K562 (cell line): ENCODE measurements around the gene BZW1. TPM values are rescaled to one million over a fixed set of nuclear protein-coding genes. Genes with fewer than 3 reads are reported as not detected.

Source experiments
- ATF1 ChIP-seq, 2 experiments: fragments of 450-650 bp in 1 of 2; IDR thresholded peaks; 2 replicates each; pipeline ENCODE4 v1.6.1; 2016; ENCODE audit warnings: missing compliant biosample characterization in 1 of 2, missing genetic modification characterization in 1 of 2
- CBX5 ChIP-seq: IDR thresholded peaks from 2 replicates; pipeline ENCODE4 v1.6.1; 2014; ENCODE audit warnings: low read depth, borderline replicate concordance
- CHD2 ChIP-seq: IDR thresholded peaks from 2 replicates; pipeline ENCODE4 v1.6.1; 2011; ENCODE audit warnings: low read depth, low read length
- ELF2 ChIP-seq: fragments of 250-450 bp; sonication (Bioruptor Pico); IDR thresholded peaks from 2 replicates; pipeline ENCODE4 v1.5.0; 2021; ENCODE audit warnings: mild to moderate bottlenecking
- FIP1L1 ChIP-seq: fragments of 200-400 bp; formaldehyde crosslinking; IDR thresholded peaks from 2 replicates; pipeline ENCODE4 v1.6.1; 2018; ENCODE audit warnings: mild to moderate bottlenecking, low read depth, low read length; ENCODE audit not compliant: poor library complexity, severe bottlenecking
- HNRNPH1 ChIP-seq: fragments of 200-400 bp; formaldehyde crosslinking; optimal IDR thresholded peaks from 2 replicates; pipeline ENCODE3; 2017; ENCODE audit warnings: low read depth, mild to moderate bottlenecking, low read length, moderate library complexity
- KDM1A ChIP-seq, 2 experiments: fragments of 450-650 bp; IDR thresholded peaks; 2 replicates each; pipeline ENCODE4 v1.6.1; 2016; ENCODE audit warnings: mild to moderate bottlenecking in 2 of 2
- PPARD ChIP-seq: fragments of 250-450 bp; sonication (Bioruptor Pico); IDR thresholded peaks from 2 replicates; pipeline ENCODE4 v1.8.0; 2022; ENCODE audit warnings: inconsistent platforms, mild to moderate bottlenecking, moderate library complexity
- PRPF4 ChIP-seq: fragments of 200-400 bp; formaldehyde crosslinking; IDR thresholded peaks from one replicate; pipeline ENCODE4 v1.6.1; 2017; ENCODE audit warnings: low read length, low read depth, mild to moderate bottlenecking; ENCODE audit not compliant: insufficient read depth, poor library complexity, severe bottlenecking
- RBM34 ChIP-seq: fragments of 200-400 bp; formaldehyde crosslinking; IDR thresholded peaks from 2 replicates; pipeline ENCODE4 v1.6.1; 2018; ENCODE audit warnings: low read length, borderline replicate concordance; ENCODE audit not compliant: insufficient read depth
- RFX1 ChIP-seq: fragments of 450-650 bp; IDR thresholded peaks from 2 replicates; pipeline ENCODE4 v1.6.1; 2016; ENCODE audit warnings: mild to moderate bottlenecking, moderate library complexity
- TGIF2 ChIP-seq: sonication (generic); formaldehyde crosslinking; IDR thresholded peaks from 2 replicates; pipeline ENCODE4 v1.8.1; 2022; ENCODE audit warnings: mild to moderate bottlenecking, missing genetic modification reagents, moderate library complexity
- ZFP36 ChIP-seq: fragments of 150-350 bp; IDR thresholded peaks from 2 replicates; pipeline ENCODE4 v1.6.1; 2018; ENCODE audit warnings: low read length, low read depth; ENCODE audit not compliant: partially characterized antibody
- ZNF184 ChIP-seq: sonication (generic); formaldehyde crosslinking; IDR thresholded peaks from 2 replicates; pipeline ENCODE4 v1.5.0; 2020; ENCODE audit warnings: missing genetic modification reagents
- polyA plus RNA-seq, 8 experiments: library from polyadenylated mRNA; depleted of rRNA in 4 of 8; stranded (reverse) in 5 of 8; unstranded in 3 of 8; fragments of >200 nt; fragmentation: Nextera tagmentation in 2 of 8; fragmentation: Illumina TruSeq in 1 of 8; extraction: Ambion mirVana in 2 of 8; extraction: Trizol in 1 of 8; gene quantifications; 2 replicates each; pipeline versions ENCODE4 v1.2.1 to v1.2.3, GENCODE V29; 2011 to 2014; ENCODE audit warnings: inconsistent platforms in 1 of 8, missing spikeins in 1 of 8
- total RNA-seq, 7 experiments: library from RNA; depleted of rRNA in 6 of 7; stranded (reverse); fragments of >200 nt in 6 of 7; fragmentation: Illumina TruSeq in 2 of 7; extraction: Trizol in 2 of 7; gene quantifications; 2 replicates each; pipeline versions ENCODE4 v1.2.1 to v1.2.3, GENCODE V29; 2011 to 2021; ENCODE audit warnings: low replicate concordance in 1 of 7
- TF ChIP-seq, protein P1 (sequence below): IDR thresholded peaks from 3 replicates; pipeline ENCODE4 v1.6.1; 2011; ENCODE audit warnings: borderline replicate concordance, mild to moderate bottlenecking; ENCODE audit not compliant: insufficient read length, insufficient read depth
- TF ChIP-seq, protein P2 (sequence below), 2 experiments: fragments of 250-450 bp in 1 of 2; fragments of 450-650 bp in 1 of 2; sonication (Bioruptor Pico) in 1 of 2; IDR thresholded peaks; 2 replicates each; pipeline versions ENCODE4 v1.6.1 to v1.8.0; 2016 to 2021; ENCODE audit warnings: mild to moderate bottlenecking in 2 of 2, moderate library complexity in 2 of 2, missing compliant biosample characterization in 1 of 2, missing genetic modification characterization in 1 of 2
- TF ChIP-seq, protein P3 (sequence below): sonication (generic); formaldehyde crosslinking; IDR thresholded peaks from 2 replicates; pipeline ENCODE4 v1.9.0; 2022; ENCODE audit warnings: mild to moderate bottlenecking, missing genetic modification reagents
- TF ChIP-seq, protein P4 (sequence below): fragments of 450-650 bp; IDR thresholded peaks from 2 replicates; pipeline ENCODE4 v1.6.1; 2016; ENCODE audit warnings: mild to moderate bottlenecking
- TF ChIP-seq, protein P5 (sequence below): sonication (generic); formaldehyde crosslinking; IDR thresholded peaks from 2 replicates; pipeline ENCODE4 v1.8.1; 2023; ENCODE audit warnings: mild to moderate bottlenecking, missing genetic modification reagents

Gene BZW1
- total and polyA plus RNA-seq, 9 of the 15 experiments (the other 6 are each of a cell fraction or from before 2014, with no cell fraction given), result 110 to 244 (median 198) TPM

DNA sequence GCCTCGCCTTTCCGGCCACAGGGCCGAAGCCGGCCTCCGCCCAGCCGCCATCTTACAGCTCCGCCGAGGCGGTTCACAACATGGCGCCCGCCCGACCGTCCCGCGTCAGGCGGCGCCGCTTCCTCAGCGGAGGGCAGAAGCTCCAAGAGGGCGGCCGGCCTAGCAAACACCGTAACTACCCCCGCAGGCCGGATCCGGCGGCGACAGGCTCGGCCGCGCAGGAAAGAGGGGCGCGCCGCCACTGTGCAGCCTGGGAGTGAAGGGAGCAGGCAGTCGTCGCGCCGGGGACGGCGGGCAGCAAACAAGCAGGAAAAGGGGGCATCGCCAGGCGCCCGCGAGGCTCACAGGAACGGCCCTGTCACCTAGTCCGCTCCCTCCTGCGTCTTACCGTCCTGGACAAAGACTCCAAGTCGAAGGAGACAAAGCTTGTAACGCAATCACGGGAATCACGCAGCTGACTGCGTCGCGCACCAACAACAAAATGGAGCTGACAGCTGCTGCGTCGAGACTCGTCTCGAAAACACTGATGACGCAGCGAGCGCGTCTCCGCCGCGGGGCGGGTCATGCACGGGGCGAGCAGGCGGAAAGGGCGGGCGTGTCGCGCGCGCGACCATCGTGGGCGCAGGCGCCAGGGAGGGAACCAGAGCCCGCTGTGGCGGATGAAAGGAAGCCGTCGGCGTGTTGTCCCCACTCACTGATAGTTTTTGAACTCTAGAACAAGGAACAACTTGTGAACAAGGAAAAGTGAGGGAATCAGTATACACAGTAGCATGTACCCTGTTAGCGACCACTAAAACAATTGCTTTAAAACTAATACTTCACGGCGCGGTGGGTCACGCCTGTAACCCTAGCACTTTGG, 52.7 kb downstream of the BZW1 start, which contains the start of gene CLK1 (continued):
- TF ChIP-seq, protein P1, sequence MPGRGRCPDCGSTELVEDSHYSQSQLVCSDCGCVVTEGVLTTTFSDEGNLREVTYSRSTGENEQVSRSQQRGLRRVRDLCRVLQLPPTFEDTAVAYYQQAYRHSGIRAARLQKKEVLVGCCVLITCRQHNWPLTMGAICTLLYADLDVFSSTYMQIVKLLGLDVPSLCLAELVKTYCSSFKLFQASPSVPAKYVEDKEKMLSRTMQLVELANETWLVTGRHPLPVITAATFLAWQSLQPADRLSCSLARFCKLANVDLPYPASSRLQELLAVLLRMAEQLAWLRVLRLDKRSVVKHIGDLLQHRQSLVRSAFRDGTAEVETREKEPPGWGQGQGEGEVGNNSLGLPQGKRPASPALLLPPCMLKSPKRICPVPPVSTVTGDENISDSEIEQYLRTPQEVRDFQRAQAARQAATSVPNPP, result no peak
- no peak for TF ChIP-seq RFX1
- no peak for TF ChIP-seq RBM34
- TF ChIP-seq ZNF184 (CRISPR knock-in tag), result no peak
- no peak for TF ChIP-seq HNRNPH1
- TF ChIP-seq FIP1L1, result peak; percentile 70
- TF ChIP-seq ATF1 (CRISPR knock-in tag; IDR thresholded peaks at IDR 0.05), result peak; percentile 71
- peak; percentile 97 for TF ChIP-seq ATF1 (tag; IDR thresholded peaks at IDR 0.05)
- TF ChIP-seq ZFP36, result no peak
- no peak for TF ChIP-seq CBX5
- TF ChIP-seq CHD2, result 0 out of 2 replicates have a peak, but pooled peaks have one; percentile 27
- TF ChIP-seq, protein P2, sequence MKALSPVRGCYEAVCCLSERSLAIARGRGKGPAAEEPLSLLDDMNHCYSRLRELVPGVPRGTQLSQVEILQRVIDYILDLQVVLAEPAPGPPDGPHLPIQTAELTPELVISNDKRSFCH (CRISPR knock-in tag; IDR thresholded peaks at IDR 0.05), result no peak
- TF ChIP-seq, protein P2 (tag; IDR thresholded peaks at IDR 0.05), result peak; percentile 77
- TF ChIP-seq, protein P3, sequence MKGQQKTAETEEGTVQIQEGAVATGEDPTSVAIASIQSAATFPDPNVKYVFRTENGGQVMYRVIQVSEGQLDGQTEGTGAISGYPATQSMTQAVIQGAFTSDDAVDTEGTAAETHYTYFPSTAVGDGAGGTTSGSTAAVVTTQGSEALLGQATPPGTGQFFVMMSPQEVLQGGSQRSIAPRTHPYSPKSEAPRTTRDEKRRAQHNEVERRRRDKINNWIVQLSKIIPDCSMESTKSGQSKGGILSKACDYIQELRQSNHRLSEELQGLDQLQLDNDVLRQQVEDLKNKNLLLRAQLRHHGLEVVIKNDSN (CRISPR knock-in tag), result no peak
- TF ChIP-seq PPARD (CRISPR knock-in tag), result no peak
- TF ChIP-seq, protein P4, sequence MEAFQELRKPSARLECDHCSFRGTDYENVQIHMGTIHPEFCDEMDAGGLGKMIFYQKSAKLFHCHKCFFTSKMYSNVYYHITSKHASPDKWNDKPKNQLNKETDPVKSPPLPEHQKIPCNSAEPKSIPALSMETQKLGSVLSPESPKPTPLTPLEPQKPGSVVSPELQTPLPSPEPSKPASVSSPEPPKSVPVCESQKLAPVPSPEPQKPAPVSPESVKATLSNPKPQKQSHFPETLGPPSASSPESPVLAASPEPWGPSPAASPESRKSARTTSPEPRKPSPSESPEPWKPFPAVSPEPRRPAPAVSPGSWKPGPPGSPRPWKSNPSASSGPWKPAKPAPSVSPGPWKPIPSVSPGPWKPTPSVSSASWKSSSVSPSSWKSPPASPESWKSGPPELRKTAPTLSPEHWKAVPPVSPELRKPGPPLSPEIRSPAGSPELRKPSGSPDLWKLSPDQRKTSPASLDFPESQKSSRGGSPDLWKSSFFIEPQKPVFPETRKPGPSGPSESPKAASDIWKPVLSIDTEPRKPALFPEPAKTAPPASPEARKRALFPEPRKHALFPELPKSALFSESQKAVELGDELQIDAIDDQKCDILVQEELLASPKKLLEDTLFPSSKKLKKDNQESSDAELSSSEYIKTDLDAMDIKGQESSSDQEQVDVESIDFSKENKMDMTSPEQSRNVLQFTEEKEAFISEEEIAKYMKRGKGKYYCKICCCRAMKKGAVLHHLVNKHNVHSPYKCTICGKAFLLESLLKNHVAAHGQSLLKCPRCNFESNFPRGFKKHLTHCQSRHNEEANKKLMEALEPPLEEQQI, result no peak
- TF ChIP-seq PRPF4, result peak; percentile 55
- TF ChIP-seq, protein P5, sequence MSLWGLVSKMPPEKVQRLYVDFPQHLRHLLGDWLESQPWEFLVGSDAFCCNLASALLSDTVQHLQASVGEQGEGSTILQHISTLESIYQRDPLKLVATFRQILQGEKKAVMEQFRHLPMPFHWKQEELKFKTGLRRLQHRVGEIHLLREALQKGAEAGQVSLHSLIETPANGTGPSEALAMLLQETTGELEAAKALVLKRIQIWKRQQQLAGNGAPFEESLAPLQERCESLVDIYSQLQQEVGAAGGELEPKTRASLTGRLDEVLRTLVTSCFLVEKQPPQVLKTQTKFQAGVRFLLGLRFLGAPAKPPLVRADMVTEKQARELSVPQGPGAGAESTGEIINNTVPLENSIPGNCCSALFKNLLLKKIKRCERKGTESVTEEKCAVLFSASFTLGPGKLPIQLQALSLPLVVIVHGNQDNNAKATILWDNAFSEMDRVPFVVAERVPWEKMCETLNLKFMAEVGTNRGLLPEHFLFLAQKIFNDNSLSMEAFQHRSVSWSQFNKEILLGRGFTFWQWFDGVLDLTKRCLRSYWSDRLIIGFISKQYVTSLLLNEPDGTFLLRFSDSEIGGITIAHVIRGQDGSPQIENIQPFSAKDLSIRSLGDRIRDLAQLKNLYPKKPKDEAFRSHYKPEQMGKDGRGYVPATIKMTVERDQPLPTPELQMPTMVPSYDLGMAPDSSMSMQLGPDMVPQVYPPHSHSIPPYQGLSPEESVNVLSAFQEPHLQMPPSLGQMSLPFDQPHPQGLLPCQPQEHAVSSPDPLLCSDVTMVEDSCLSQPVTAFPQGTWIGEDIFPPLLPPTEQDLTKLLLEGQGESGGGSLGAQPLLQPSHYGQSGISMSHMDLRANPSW (CRISPR knock-in tag), result peak; percentile 56; the same call in 1 of the 2 replicates
- TF ChIP-seq TGIF2 (CRISPR knock-in tag), result peak; percentile 90; the same call in 1 of the 2 replicates
- TF ChIP-seq ELF2 (CRISPR knock-in tag), result no peak
- TF ChIP-seq KDM1A (IDR thresholded peaks at IDR 0.05), result no peak
